ENCODE data around the gene ARRDC1. TPM values are rescaled to one million over a fixed set of nuclear protein-coding genes. Genes with fewer than 3 reads are reported as not detected.

Gene ARRDC1
- total and polyA plus RNA-seq, 9 of the 15 experiments (the other 6 are each of a cell fraction or from before 2014, with no cell fraction given), result 0.21 to 45.3 (median 18.6) TPM

- TF ChIP-seq CGGBP1 (CRISPR knock-in tag; IDR thresholded peaks at IDR 0.05), result no peak
- TF ChIP-seq LCOR (CRISPR knock-in tag; IDR thresholded peaks at IDR 0.05), result no peak
- no peak for TF ChIP-seq CBFA2T2 (conservative IDR thresholded peaks at IDR 0.05)
- TF ChIP-seq CHD1 (IDR thresholded peaks at IDR 0.05; ENCODE audit: low read length), result peak; percentile 79
- TF ChIP-seq ZNF589 (CRISPR knock-in tag; IDR thresholded peaks at IDR 0.05; ENCODE audit: low read depth), result no peak
- no peak for TF ChIP-seq SAFB2 (IDR thresholded peaks at IDR 0.05; ENCODE audit: borderline replicate concordance, low read depth, low read length, severe bottlenecking)
- no peak for TF ChIP-seq CREBBP (IDR thresholded peaks at IDR 0.05; ENCODE audit: low read depth, low read length)
- peak in 1 of 2 experiments; percentile 17; a peak in 1 of 4 replicates for TF ChIP-seq NRF1 (conservative IDR thresholded peaks at IDR 0.05 in 1 of 2, IDR thresholded peaks at IDR 0.05 in 1 of 2)
- TF ChIP-seq RBBP5 (IDR thresholded peaks at IDR 0.05; ENCODE audit: borderline replicate concordance, insufficient read depth, low read length, poor library complexity, severe bottlenecking), result peak; percentile 78
- 0 out of 4 replicates have a peak, but pooled peaks of 1 of the 2 experiments have one; percentile 32 for TF ChIP-seq UBTF (IDR thresholded peaks at IDR 0.05; ENCODE audit: borderline replicate concordance in 1 of 2, low read depth in 2 of 2, low read length in 2 of 2)
- no peak for TF ChIP-seq TARDBP (IDR thresholded peaks at IDR 0.05)
- no peak for TF ChIP-seq ZNF644 (tag; IDR thresholded peaks at IDR 0.05; ENCODE audit: low read depth)
- TF ChIP-seq HINFP (tag; conservative IDR thresholded peaks at IDR 0.05; ENCODE audit: low read depth), result no peak
- no peak for TF ChIP-seq CC2D1A (IDR thresholded peaks at IDR 0.05)
- no peak for TF ChIP-seq IRF1 (CRISPR knock-in tag; IDR thresholded peaks at IDR 0.05; ENCODE audit: borderline replicate concordance)
- TF ChIP-seq BRD4 (IDR thresholded peaks at IDR 0.05), result no peak
- no peak for TF ChIP-seq PCBP2 (IDR thresholded peaks at IDR 0.05; ENCODE audit: low read depth, low read length, poor library complexity, severe bottlenecking)
- no peak for TF ChIP-seq FOXK2 (conservative IDR thresholded peaks at IDR 0.05 in 1 of 2, IDR thresholded peaks at IDR 0.05 in 1 of 2; ENCODE audit: low read depth in 2 of 2)
- no peak for TF ChIP-seq CHCHD3 (CRISPR knock-in tag; IDR thresholded peaks at IDR 0.05)
- TF ChIP-seq NCOA1 (IDR thresholded peaks at IDR 0.05; ENCODE audit: low read depth), result no peak
- peak; percentile 59 for TF ChIP-seq ZFX (CRISPR knock-in tag; IDR thresholded peaks at IDR 0.05)
- TF ChIP-seq DNMT1 (IDR thresholded peaks at IDR 0.05), result no peak
These were observed 15.9 kb upstream of the ARRDC1 start (continued) for GRCh38 chr9:137589441-137590122.

Measured in K562 (cell line).